AG04450 (cell line): ENCODE data around the gene RGS7. TPM values are rescaled to one million over a fixed set of nuclear protein-coding genes. Genes with fewer than 3 reads are reported as not detected.

ENCODE experiments used
- CTCF ChIA-PET: fragments of 300-600, 350-600 bp; formaldehyde crosslinking; extraction: SDS; loops from one replicate; lab custom pipeline; 2022; ENCODE audit warnings: antibody characterized with exemption, inconsistent platforms; lab: Charles Lee
- POLR2A ChIA-PET: fragments of 350-600 bp; formaldehyde crosslinking; extraction: SDS; loops from one replicate; lab custom pipeline; 2021; ENCODE audit warnings: antibody characterized with exemption, inconsistent platforms; lab: Yijun Ruan, JAX
- DNase-seq: peaks from one replicate; pipeline ENCODE4 v3.0.0-alpha.2; 2011; ENCODE audit warnings: low read depth, low spot score
- H3K27ac ChIP-seq: one replicate; pipeline ENCODE4 v1.5.1; 2012; ENCODE audit warnings: low read depth, low read length, control low read depth
- H3K27me3 ChIP-seq: one replicate; pipeline ENCODE4 v1.6.0; 2012; ENCODE audit warnings: low read length; ENCODE audit not compliant: control insufficient read depth, insufficient read depth
- H3K4me3 ChIP-seq: 2 replicates; pipeline ENCODE4 v1.5.1; 2011; ENCODE audit warnings: mild to moderate bottlenecking, low read depth, low read length, control low read depth
- H3K9me3 ChIP-seq: 2 replicates; pipeline ENCODE4 v1.5.1; 2012; ENCODE audit warnings: low read length; ENCODE audit not compliant: control insufficient read depth, insufficient read depth
- polyA plus RNA-seq: library from polyadenylated mRNA; depleted of rRNA; stranded (reverse); fragments of >200 nt; gene quantifications from 2 replicates; pipeline ENCODE4 v1.2.3, GENCODE V29; 2011
- TF ChIP-seq, protein P1 (sequence below): IDR thresholded peaks from 2 replicates; pipeline ENCODE4 v1.5.1; 2011; ENCODE audit warnings: low read depth, low read length, control low read depth, inconsistent platforms

Gene RGS7
- polyA plus RNA-seq, 1 experiment, result 0.29 TPM

DNA sequence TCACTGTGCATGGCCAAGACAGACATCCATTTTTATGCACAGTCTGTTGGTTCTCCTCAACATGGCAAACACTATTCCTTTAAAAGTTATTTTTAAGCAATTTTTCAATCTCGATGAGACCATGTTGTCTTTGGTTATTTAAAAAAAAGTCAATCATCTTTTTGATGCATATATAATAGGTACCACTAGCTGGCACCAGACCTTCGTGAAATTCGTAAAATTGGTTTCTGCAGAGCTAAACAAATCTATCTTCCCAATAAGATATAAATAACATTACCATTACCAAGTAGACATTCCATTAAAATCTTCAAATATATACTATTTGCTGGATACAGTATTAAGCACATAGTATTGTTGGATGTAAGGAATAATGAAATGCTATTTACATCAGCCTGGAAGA lies 525.1 kb downstream of the RGS7 start:
- POLR2A ChIA-PET, result interaction anchor here (0.7 kb wide), 1 partner anchor 479 kb away, joined by 7 read pairs; no protein-coding TSS in a partner anchor
- no peak overlapping the region for H3K4me3 ChIP-seq
- DNase-seq, result no peak
- TF ChIP-seq, protein P1, sequence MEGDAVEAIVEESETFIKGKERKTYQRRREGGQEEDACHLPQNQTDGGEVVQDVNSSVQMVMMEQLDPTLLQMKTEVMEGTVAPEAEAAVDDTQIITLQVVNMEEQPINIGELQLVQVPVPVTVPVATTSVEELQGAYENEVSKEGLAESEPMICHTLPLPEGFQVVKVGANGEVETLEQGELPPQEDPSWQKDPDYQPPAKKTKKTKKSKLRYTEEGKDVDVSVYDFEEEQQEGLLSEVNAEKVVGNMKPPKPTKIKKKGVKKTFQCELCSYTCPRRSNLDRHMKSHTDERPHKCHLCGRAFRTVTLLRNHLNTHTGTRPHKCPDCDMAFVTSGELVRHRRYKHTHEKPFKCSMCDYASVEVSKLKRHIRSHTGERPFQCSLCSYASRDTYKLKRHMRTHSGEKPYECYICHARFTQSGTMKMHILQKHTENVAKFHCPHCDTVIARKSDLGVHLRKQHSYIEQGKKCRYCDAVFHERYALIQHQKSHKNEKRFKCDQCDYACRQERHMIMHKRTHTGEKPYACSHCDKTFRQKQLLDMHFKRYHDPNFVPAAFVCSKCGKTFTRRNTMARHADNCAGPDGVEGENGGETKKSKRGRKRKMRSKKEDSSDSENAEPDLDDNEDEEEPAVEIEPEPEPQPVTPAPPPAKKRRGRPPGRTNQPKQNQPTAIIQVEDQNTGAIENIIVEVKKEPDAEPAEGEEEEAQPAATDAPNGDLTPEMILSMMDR, result 0 out of 2 replicates have a peak, but pooled peaks have one; percentile 7
- no peaks in the 10 kb centered on the region for H3K9me3 ChIP-seq
- no peak overlapping the region for H3K27ac ChIP-seq
- CTCF ChIA-PET, result interaction anchor here (0.8 to 1.2 kb wide), 2 partner anchors 53 to 100 kb away, joined by 3 to 7 read pairs; no protein-coding TSS in a partner anchor
- peaks cover 3% of the 10 kb centered on the region for H3K27me3 ChIP-seq

DNA sequence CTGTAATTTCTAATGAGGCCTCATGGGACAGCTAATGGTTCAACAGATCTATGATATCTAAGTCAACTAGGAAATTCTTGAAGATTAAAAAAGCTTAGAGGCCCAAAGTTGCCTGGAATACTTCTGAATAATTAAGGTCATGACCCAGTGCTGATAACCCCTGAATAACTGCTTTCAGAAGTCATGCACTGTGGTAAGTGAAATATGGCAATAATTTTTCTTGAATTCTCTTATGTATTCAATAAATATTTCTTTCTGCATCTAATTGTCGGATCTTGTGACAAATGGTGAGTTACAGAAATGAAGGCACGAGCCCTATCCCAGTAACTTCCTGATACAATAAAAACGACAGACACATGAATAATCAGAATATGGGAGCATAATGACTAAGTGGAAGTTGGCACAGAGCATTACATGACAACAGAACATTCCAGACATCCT lies 525.8 kb downstream of the RGS7 start:
- TF ChIP-seq, protein P1, result no peak
- no peak overlapping the region for H3K4me3 ChIP-seq
- peak; percentile 1 for DNase-seq
- ChIA-PET CTCF (interaction anchor here (1.5 kb wide), 1 partner anchor 99 kb away, joined by 3 read pairs; no protein-coding TSS in a partner anchor), POLR2A (interaction anchor here (0.7 kb wide), 1 partner anchor 478 kb away, joined by 7 read pairs; no protein-coding TSS in a partner anchor)
- no peak overlapping the region for H3K27ac ChIP-seq
- peaks cover 3% of the 10 kb centered on the region for H3K27me3 ChIP-seq
- H3K9me3 ChIP-seq, result no peaks in the 10 kb centered on the region

DNA sequence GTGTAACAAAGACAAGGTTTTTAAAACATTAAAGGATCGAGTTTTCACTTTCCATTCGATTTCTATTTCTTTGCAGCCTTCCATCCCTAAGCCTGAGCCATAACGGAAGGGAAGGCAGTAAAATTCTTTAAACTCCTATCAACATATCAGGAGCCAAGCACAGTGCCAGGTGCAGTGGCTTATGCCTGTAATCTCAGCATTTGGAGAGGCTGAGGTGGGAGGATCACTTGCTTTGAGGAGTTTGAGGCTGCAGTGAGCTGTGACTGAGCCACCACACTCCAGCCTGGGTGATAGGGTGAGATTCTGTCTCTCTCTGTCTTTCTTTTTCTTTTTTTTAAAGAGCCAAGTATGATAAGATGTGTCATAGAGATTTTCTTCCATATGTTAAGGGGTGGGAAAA lies 527.5 kb downstream of the RGS7 start:
- Histone ChIP-seq H3K9me3 (no peaks in the 10 kb centered on the region), H3K4me3 (no peak overlapping the region), H3K27ac (no peak overlapping the region), H3K27me3 (peaks cover 3% of the 10 kb centered on the region)
- no peak for DNase-seq
- ChIA-PET POLR2A (no interaction called here), CTCF (interaction anchor here (1.5 kb wide), 1 partner anchor 97 kb away, joined by 3 read pairs; no protein-coding TSS in a partner anchor)
- TF ChIP-seq, protein P1, result no peak

DNA sequence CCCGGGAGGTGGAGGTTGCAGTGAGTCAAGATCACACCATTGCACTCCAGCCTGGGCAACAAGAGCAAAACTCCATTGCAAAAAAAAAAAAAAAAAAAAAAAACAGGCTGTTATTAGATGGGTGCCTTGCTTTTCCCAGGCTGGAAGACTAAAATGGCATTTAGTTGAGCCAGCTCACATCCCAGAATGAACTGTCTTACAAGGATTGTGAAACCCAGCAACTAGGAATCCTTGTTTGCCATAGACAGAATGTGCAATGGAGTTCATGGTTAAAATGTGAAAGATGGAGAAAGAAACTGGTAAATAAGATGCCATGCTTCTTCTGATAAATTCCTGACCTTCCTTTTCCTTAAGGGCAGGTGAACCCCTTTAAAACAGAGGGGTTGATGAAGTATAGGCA lies 529.2 kb downstream of the RGS7 start:
- H3K4me3 ChIP-seq, result no peak overlapping the region
- peaks cover 6% of the 10 kb centered on the region; the same call in 1 of the 2 replicates for H3K9me3 ChIP-seq
- H3K27ac ChIP-seq, result no peak overlapping the region
- TF ChIP-seq, protein P1, result no peak
- ChIA-PET CTCF (interaction anchor here (0.6 kb wide), 1 partner anchor 109 kb away, joined by 4 read pairs; no protein-coding TSS in a partner anchor), POLR2A (no interaction called here)
- no peak for DNase-seq
- H3K27me3 ChIP-seq, result peaks cover 3% of the 10 kb centered on the region

DNA sequence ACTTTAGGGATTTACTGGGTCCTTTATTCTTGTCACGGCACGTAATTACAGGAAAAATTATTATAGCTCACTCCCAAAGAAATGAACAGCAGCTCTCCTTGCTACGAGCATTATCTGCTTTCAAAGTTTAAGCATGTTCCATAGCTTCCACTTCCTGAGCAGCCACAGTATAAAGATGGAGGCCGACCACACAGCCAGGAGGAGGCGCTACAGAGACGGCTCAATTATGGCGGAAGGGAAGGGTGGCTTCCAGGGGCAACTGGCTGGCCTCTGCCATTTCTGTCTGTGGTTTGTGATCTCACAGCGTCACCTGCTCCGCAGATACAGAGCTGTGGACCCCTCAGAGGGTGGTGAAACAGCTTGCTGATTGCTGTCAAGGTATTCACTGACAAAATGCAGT lies 532.8 kb downstream of the RGS7 start:
- Histone ChIP-seq H3K27ac (no peak overlapping the region), H3K9me3 (peaks cover 6% of the 10 kb centered on the region; the same call in 1 of the 2 replicates), H3K27me3 (peaks cover 3% of the 10 kb centered on the region), H3K4me3 (no peak overlapping the region)
- TF ChIP-seq, protein P1, result no peak
- DNase-seq, result no peak
- POLR2A ChIA-PET, result no interaction called here
- CTCF ChIA-PET, result interaction anchor here (1.3 kb wide), 1 partner anchor 92 kb away, joined by 3 read pairs; no protein-coding TSS in a partner anchor
